HG03135 (cell line): ENCODE results near the gene FAM171A2.

ENCODE experiments used
- ATAC-seq: cut with Tn5 transposase; IDR thresholded peaks from one replicate; pipeline ENCODE4 v1.9.1; 2021; ENCODE audit warnings: mild to moderate bottlenecking, moderate library complexity; ENCODE audit not compliant: unreplicated experiment

The FAM171A2 gene

DNA sequence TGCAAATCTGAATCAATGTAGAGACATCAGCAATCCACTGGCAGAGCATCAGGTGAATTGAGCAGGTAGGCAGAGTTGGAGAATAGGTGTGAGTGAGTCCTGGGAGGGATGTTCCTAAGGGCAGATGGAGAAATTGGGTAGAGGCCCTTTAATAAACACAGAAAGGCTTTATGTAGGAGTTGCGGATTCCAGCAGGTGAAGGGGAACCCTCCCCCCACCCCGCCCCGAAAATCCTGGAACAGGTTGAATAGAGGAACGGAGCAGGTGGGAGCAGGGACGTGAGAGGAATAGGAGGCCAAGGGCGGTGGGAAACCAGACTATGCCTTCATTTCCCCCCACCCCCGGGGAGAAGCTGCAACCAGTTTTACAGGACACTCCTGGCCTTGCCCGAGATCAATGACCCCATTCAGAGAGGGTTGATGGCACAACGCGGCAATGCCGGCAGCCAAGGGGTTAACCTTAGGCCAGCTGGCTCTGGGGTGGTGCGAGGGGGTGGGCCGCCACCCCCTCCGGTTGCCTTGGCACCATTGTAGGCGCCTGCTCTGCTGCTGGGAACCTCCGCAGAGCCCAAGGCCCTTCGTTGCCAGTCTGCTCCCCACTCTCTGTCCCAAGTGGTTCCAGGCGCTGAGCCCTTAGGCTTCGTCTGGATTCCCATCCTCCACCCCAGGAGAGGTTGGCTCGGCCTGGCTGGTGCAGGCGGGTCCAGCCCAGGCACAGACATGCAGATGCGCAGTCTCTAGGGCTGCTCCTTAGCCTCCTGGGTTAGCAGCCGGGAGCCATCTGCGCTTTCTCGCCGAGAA, 56.1 kb downstream of the FAM171A2 start:
- no peak for ATAC-seq

DNA sequence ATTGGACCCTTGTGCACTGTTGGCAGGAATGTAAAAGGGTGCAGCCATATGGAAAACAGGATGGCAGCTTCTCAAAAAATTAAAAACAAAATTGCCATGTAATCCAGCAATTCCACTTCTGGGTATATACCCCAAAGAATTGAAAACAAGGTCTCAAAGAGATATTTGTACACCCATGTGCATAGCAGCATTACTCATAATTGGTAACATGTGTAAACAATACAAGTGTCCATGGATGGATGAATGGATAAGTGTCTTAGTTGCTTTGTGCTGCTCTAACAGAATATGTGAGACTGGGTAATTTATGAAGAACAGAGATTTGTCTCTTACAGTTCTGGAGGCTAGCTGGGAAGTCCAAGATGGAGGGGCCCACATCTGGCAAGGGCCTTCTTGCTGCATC, 59.0 kb downstream of the FAM171A2 start:
- no peak for ATAC-seq
